NCI-H524 (cell line): ENCODE results near the gene YIPF7.
A peak's percentile ranks its signal among the peaks of the same experiment; 100 is the strongest.

Experiments
- DNase-seq, 2 experiments: peaks; one replicate each; lab custom pipeline; 2025; lab: John Stamatoyannopoulos, UW

The YIPF7 gene

GRCh38 chr4:44616621-44617020, 34.8 kb downstream of the YIPF7 start:
- no peak for DNase-seq

DNA sequence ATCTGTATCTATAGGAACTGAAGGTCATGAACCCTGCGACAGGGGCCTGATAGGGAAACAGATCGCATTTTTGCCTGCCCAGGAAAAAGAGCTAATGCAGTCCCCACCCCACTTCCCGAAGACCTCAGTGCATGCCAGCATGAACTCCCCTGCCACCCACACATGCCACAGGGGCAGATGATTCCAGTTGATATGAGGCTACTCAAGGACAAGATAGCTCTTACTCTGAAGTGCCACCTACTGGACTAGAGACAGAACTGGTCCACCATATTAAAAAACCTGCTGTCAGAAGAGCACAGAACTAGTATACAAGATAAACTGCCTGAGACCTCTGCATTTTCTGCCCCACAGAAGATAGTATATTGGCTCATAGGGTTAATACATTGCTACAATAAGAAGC, 68.0 kb downstream of the YIPF7 start:
- peak in 1 of 2 experiments; percentile 21 for DNase-seq

DNA sequence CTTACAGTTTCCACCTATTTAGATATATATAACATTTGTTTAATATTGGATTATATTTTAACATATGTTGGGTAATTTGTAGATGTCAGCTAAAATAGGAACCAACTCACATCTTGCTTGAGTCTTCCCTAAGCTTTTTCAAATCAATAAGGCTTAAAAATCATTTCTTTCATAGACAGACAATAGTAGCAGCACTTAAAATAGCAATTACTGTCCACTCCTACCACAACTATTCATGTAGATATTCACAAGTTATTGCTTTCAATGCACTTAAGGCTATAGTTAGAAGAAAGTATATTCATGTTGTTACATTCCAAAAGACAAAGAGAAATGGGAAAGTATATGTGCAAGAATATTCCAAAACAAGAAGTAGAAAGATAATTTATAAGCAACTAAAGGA, 71.2 kb downstream of the YIPF7 start:
- no peak for DNase-seq

GRCh38 chr4:44578954-44579353, 72.5 kb downstream of the YIPF7 start:
- no peak for DNase-seq
